Endothelial cell of umbilical vein (primary cell): Measurements from ENCODE around the gene PLEKHG3.

ENCODE experiments used
- EZH2 ChIP-seq: IDR thresholded peaks from 2 replicates; pipeline ENCODE4 v1.6.1; 2012; ENCODE audit warnings: borderline replicate concordance, low read depth, mild to moderate bottlenecking, moderate library complexity, low read length, inconsistent platforms; ENCODE audit not compliant: severe bottlenecking
- GATA2 ChIP-seq: IDR thresholded peaks from 2 replicates; pipeline ENCODE4 v1.7.0; 2011; ENCODE audit warnings: low read depth, mild to moderate bottlenecking, moderate library complexity, mixed read lengths, low read length; ENCODE audit not compliant: insufficient read length, insufficient read depth
- POLR2A ChIP-seq: IDR thresholded peaks from 2 replicates; pipeline ENCODE4 v1.6.1; 2012; ENCODE audit warnings: low read depth, mild to moderate bottlenecking, control low read depth, low read length
- TF ChIP-seq, protein P1 (sequence below), 2 donors: IDR thresholded peaks; 1 replicate in 1 of 2; 2 replicates in 1 of 2; pipeline ENCODE4 v1.5.1; 2011; ENCODE audit warnings: low read length in 2 of 2, mild to moderate bottlenecking in 2 of 2, moderate library complexity in 2 of 2, control low read depth in 1 of 2, inconsistent platforms in 1 of 2, low read depth in 1 of 2; ENCODE audit not compliant: insufficient read depth in 1 of 2; ENCODE audit errors: extremely low read depth in 1 of 2
- TF ChIP-seq, protein P2 (sequence below): IDR thresholded peaks from 2 replicates; pipeline ENCODE4 v1.6.1; 2011; ENCODE audit not compliant: insufficient read depth, insufficient read length

DNA sequence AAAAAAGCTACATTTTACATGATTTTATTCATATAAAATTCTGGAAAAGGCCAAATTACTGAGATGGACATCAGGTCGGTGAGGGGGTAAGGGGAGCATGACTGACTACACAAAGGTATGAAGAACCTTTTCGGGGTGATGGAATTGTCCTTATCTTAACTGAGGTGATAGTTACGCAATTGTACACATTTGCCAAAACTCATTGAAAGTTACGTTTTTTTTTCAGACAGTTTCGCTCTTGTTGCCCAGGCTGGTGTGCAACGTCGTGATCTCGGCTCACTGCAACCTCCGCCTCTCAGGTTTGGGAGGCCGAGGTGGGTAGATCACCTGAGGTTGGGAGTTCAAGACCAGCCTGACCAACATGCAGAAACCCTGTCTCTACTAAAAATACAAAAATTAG lies 29.4 kb upstream of the PLEKHG3 start:
- TF ChIP-seq EZH2: no peak
- TF ChIP-seq, protein P1, sequence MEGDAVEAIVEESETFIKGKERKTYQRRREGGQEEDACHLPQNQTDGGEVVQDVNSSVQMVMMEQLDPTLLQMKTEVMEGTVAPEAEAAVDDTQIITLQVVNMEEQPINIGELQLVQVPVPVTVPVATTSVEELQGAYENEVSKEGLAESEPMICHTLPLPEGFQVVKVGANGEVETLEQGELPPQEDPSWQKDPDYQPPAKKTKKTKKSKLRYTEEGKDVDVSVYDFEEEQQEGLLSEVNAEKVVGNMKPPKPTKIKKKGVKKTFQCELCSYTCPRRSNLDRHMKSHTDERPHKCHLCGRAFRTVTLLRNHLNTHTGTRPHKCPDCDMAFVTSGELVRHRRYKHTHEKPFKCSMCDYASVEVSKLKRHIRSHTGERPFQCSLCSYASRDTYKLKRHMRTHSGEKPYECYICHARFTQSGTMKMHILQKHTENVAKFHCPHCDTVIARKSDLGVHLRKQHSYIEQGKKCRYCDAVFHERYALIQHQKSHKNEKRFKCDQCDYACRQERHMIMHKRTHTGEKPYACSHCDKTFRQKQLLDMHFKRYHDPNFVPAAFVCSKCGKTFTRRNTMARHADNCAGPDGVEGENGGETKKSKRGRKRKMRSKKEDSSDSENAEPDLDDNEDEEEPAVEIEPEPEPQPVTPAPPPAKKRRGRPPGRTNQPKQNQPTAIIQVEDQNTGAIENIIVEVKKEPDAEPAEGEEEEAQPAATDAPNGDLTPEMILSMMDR (IDR thresholded peaks at IDR 0.05; ENCODE audit: extremely low read depth in 1 of 2, insufficient read depth in 1 of 2, low read depth in 1 of 2, low read length in 2 of 2): no peak
- no peak for TF ChIP-seq GATA2
- TF ChIP-seq POLR2A: no peak
- TF ChIP-seq, protein P2, sequence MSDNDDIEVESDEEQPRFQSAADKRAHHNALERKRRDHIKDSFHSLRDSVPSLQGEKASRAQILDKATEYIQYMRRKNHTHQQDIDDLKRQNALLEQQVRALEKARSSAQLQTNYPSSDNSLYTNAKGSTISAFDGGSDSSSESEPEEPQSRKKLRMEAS: no peak
